NCI-H446 (cell line): ENCODE data around the gene STK24.
A peak's percentile ranks its signal among the peaks of the same experiment; 100 is the strongest.
"Not testable (repeated sequence)": the region's sequence is repeated elsewhere in the genome, so short reads cannot be mapped to it uniquely, and the experiment has no call there.

ENCODE experiments used
- DNase-seq, 2 experiments: peaks; one replicate each; lab custom pipeline; 2025; lab: John Stamatoyannopoulos, UW

STK24 gene

DNA sequence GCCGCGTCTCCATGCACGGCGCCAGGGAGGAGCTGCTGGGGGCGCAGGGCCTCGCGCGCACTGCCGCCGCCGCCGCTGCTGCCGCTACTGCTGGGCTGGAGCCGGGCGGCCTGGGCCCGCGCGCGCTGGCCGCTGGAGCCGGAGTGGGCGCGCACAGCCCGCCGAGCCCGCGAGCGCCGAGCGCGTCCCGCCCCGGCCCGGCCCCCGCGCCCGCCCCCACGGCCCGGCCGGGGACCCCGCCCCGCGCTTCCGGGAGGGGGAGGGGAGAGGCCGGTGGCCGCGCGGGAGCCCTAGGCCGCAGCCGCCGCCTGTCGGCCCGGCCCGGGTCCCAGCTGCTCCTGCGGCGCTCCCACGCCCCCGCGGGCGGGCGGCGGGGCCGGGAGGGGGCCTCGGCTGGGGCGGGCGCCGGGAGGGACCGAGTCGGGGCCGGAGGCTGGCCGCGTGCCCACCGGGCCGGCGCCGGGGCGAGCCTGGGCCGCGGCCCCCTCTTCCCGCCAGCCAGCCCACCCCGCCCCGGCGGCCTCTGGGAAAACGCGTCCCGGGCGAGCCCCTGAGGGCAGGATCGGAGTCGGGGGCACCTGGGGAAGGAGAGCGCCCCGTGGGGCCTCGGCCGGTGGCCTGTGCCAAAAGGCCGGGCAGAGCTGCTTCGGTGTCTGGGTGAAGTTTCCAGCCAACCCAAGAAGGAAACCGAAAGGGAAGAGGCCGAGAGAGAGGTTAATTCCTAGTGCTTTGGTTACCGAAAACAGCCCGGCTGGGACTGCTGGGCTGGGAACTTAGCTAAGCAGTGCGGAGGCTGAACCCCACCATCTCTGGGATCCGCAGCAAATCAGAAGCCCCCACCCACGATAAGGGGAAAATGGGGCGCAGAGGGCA, at the start of gene STK24:
STK24 (minus strand) TSS at position 145 of the 873 bp plus-strand sequence. CDS start 321 bp downstream, outside the sequence.
- peak in 1 of 2 experiments; percentile 52 for DNase-seq

DNA sequence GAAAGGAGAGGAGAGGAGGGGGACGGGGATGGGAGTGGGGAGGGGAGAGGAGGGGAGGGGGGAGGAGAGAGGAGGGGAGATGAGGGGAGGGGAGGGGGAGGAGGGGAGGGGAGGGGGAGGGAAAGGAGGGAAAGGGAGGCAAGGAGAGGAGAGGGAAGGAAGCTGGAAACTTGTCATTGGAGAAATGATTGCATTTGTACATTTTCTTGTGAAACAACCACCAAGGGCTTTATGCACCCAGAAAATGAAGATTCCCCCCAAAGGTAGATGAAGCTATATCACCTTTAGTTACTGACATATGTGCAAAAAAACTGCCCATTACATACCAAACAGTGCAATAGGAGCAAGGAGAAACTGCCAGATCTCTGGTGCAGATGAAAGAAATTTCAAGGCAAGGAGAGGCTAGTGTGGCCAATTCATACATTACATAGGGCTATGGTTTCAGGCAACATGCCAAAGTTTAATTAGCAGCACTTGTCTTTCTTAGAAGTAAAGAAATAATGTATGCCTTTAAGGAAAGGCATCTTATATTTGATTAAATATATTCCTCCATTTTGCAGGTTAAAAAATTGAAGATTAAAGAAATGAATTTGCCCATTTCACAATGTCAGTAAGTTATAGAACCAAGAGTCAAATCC, 49.5 kb upstream of the STK24 start:
- no peak for DNase-seq

DNA sequence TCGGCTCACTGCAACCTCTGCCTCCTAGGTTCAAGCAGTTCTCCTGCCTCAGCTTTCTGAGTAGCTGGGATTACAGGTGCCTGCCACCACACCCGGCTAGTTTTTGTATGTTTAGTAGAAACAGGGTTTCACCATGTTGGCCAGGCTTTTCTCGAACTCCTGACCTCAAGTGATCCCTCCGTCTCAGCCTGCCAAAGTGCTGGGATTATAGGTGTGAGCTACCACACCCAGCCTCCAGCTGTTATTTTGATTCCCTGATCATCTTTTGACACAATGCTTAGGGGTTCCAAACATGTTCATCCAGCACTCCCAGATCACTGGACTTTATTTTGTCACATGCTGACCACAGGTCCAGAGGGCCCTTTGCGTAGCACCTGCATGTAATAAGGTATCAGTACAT, 47.7 kb upstream of the STK24 start:
- not testable (repeated sequence) for DNase-seq

DNA sequence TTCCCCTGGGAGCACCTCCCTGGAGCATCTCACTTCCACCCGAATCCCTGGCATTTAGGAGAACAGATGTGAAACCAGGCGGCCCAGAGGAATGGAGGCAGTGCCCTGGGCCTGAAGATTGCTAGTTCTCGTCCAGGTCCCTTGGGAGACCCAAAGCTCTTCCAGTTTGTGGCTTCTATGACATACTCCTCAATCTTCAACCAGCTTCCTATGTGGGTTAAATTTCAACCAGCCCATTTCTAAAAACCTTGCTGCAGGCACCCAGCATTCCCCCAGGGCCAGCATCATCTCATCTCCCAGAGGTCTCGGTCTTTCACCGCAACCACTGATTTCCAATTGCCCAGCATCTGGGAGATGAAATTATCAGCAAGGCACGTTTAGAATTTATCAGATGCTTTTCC, 46.0 kb upstream of the STK24 start:
- DNase-seq: no peak

DNA sequence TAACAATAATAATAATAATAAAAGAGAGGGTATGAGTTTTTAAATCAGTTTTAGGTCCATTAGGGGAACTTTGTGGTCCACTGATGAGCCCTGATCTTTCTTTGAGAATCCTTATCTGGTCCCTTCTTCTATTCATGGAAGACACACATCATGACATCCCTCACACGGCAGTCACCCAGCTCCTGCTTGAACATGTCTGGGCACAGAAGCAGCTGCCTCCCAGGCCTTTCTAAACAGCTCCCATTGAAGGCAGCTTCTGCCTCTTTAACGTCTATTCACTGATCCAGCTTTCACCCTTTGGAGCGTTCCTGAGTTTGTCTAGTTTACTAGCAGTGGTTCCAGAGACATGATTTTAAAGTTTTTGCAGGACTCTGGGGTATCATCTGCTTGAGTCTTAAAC, 42.6 kb upstream of the STK24 start:
- no peak for DNase-seq

DNA sequence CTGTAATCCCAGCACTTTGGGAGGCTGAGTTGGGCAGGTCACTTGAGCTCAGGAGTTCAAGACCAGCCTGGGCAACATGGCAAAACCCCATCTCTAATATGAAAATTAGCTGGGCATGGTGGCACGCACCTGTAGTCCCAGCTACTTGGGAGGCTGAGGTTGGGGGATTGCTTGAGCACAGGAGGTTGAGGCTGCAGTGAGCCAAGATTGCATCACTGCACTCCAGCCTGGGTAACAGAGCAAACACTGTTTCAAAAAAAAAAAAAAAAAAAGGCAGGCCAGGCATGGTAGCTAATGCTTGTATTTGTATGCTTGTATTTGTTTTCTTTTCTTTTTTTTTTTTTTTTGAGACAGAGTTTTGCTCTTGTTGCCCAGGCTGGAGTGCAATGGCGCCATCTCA, 38.7 kb upstream of the STK24 start:
- DNase-seq: not testable (repeated sequence)

DNA sequence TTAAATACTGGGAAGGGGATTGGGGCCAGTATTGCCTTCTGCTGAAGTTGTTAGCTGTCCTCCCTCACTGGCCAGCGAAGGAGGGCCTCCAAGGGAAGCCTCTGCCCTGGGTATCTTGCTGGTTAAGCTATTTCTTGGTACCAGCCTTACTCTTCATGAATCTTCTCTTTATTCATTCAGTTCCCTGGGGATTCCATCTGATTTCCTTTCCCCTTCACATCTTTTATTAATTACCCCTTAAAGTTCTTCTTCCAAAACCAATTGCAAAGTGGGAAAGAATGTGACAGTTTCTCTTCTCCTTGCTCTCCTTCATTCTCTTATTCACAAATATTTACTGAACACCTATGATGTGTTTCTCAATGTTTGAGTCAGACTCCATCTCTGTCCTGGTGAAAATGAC, 36.7 kb upstream of the STK24 start:
- no peak for DNase-seq

DNA sequence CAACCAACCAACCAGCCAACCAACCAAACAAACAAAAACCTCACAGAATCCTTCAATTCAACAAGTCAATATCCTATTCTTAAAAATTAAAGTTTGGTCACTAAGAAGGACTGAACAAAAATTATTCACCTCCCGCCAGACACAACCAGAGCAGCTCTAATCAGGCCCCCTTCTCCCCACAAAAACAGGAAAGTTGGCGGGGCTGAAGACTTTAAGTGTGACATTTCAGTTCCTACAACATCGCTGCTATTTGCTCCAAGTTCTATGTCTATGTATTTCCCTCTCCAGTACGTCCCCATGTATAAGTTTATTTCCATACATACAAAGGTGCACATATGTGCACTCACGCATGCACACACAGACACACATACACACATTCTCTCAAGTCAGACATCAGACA, 32.8 kb upstream of the STK24 start:
- no peak for DNase-seq

DNA sequence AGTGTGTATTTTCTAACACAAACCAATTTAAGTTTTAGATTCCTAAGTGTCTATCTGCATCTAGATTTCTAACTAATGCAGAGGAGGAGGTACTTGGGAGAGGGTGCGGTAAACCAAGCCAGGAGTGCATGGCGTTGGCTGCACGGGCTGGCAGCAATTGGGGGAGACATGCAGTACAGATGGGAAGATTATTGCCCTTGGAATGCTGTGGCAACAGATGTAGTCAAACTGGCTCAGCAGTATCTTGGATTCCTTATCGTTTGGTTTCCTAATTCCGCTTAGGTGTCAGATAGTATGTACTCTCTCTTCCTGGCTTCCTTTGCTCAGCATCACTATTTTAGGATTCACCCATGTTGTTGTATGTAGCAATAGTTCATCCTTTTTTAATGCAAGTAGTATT, 29.4 kb upstream of the STK24 start:
- DNase-seq: peak in 1 of 2 experiments; percentile 21

DNA sequence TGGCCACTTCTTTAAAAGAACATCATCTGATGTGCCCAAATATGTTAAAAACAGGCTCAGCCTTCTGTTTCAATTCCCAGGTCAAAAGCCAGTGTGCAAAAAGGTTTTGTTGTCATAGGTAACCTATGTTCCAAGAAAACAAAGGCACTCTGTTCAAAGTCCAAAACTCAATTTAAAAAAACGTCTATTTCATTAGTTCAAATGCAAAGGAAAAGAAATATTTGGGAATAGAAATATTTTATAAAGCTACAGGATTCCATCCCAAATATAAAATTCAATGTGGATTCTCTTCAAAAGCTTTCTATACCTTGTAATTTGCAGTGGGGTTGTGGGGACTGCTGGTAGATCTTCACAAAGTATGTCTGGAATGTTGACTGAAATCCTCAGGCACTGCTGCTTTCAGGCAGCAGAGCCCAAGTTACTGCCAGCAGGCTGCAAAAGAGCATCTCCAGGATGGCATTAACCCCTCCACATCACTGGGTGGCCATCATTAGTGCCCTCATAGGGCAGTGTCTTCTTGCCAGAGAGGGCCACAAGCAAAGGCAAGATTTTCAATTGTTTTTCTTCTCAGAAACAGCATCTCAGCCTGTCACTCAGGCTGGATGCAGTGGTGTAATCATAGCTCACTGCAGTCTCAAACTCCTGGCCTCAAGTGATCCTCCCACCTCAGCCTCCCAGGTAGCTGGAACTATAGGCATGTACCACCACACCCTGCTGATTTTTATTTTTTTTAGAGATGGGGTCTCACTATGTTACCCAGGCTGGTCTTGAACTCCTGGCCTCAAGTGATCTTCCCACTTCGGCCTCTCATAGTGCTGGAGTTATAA, 22.8 kb upstream of the STK24 start:
- no peak for DNase-seq

DNA sequence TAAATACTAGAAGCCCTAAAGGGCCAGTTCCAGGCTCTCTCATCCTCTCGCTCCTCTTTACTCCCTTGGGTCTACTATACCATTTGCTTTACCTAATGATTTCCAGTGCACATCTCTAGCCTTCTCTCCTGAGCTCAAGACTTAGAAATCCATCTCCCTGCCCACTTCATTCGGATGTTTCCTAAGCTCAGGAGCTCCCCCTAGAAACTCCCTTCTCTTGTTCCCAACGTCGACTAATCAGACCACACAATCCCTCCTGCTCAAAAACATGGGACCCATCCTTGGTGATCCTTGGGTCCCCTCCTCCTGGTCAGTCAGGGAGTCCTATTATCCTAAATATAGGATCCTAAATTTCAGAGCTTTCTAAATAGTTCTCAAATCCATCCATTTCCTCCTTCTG, 21.1 kb upstream of the STK24 start:
- DNase-seq: no peak

DNA sequence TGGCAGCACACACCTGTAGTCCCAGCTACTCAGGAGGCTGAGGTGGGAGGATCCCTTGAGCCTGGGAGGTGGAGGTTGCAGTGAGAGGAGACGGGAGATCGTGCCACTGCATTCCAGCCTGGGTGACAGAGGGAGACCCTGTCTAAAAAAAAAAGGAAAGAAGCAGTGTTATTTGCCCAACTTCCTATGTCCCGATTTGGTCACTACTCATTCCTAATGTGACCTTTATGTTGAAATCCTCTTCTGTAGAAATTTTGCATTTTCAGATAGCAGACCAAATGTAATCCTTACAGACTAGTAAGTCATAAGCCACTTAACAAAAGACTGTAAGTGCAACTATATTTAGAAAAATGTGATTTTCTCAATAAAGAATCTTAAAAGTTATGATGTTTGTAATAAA, 18.2 kb upstream of the STK24 start:
- DNase-seq: no peak

DNA sequence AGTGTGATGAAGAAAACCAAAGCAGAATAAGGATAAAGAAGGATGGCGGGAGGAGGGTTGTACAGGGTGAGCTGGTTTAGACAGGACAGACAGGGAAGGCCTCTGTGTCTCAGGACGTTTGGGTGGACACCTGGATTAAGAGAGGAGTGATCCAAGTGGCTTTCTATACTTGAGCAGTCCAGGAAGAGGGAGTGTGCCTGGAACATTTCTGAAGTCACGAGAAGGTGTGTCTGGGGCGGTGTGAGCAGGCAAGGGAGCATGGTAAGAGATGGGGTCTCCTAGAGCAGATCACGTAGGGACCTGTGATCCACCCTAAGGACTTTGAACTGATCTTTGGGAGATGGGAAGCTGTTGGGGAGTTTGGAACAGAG, 15.4 kb upstream of the STK24 start:
- DNase-seq: no peak

DNA sequence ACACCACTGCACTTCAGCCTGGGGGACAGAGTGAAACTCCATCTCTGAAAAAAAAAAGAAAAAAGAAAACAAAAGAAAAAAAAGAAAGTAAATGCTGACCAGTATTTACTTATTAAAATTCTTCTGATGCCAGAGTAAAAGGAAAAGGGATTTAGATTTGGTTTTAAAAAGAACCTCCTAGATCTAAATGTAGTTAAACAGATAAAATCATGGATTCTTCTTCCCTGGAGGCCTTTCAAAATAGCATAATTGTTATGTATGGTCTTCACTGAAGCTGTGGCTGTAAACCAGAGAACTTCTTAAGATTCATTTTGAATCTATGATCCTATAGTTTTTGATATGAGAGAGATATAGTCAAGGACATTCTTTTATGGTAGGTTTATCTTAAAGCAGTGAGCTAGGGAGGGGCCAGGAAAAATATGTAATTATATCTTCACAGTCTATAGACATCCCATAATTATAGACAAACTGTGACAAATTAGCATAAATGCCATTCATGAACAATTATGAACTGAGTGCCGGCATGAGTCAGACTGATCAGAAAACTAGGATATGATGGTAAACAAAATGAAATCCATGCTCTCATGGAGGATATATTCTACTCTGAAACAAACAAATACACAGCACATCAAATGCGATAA, 14.9 kb upstream of the STK24 start:
- no peak for DNase-seq

DNA sequence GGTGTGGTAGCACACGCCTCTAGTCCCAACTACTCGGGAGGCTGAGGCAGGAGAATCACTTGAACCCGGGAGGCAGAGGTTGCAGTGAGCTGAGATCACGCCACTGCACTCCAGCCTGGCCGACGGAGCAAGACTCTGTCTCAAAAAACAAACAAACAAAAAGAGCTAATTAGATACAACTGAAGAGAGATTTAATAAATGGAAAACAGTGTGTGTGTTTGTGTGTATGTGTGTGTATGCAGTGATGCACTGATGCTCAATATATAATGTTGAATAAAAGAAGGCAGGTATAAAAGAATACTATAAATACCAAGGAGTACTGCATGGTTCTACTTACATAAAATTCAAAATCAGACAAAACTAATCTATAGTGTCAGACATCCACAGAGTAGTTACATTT, 13.6 kb upstream of the STK24 start:
- not testable (repeated sequence) for DNase-seq

DNA sequence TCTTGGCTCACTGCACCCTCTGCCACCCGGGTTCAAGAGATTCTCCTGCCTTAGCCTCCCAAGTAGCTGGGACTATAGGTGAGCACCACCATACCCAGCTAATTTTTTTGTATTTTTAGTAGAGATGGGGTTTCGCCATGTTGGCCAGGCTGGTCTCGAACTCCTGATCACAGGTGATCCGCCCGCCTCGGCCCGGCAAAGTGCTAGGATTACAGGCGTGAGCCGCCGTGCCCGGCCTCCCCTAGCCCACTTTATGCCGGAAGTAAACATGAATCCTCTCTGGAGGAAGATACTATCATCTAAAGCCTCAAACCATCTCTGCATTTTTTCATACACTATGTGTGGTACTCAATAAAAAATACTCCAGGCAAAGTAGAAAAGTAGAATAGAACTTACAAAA, 12.6 kb upstream of the STK24 start:
- not testable (repeated sequence) for DNase-seq

DNA sequence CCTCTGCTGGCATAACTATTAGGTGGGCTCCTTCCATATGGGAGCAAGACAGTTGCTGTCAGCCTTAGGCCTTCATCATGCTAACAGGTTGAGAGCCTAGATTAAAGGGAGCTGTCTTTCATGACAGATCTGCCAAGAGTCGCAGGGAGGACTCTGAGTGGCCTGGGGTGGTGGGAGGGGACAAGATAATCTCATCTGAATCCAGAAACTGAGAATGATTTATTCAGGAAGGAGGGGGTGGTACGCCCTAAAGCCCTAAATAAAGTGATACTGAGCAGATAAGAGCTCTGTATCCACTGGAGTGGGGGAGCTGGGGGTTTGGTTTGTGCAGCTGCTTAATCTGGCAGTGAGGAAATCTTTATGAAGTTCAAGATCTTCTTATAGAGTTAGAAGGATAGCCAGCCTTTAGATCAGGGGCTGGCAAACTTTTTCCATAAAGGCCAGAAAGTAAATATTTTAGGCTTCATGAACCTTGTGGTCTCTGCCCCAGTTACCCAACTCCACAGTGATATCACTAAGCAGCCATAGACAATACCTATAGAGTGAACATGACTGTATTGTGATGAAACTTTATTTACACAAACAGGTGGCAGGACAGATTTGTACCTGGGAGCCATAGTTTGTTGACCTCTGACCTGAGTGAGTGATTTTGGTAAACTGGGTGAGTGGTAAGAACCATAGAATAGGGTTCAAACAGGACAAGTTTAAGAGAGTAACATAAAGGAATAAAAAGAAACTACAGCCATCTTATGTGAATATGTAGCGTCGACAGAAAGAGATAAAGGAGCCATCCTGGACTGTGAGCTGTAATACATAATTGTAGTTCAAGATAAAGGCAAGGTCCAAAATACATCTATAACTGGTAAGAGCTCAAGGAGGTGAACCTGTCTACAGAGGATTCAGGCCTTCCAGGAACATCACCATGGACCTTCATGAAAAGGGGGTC, 9.8 kb upstream of the STK24 start:
- no peak for DNase-seq

DNA sequence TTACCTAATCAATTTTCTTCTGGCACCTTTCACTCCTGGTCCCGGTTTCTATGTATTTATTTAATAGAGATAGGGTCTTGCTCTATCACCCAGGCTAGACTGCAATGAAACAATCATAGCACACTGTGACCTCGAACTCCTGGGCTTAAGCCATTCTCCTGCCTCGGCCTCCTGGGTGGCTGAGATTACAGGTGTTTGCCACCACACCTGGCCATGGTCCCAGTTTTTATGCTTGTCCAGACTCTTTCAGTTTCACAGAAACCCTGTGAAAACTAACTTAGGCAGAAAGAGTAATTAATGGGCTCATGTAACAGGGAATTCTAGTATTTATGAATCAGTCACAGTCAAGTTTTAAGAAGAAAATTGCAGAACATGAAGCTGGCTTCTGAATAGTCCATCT, 9.0 kb upstream of the STK24 start:
- DNase-seq: no peak

DNA sequence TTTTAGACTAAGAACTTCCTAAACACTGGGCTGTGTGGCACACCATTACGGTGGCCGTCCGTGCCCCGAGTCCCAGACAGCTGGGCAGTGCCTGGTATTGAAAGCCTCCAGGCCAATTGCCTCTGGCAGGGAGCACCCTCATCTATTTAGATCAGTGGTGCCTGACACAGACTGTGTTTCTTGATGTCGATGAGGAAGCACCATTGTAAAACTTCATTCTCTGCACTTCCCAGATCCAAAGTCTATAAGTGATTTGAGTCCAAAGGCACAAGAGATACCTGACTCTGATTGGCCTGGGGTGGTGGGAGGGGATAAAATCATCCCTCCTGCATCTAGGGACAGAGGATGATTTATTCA, 8.5 kb upstream of the STK24 start:
- DNase-seq: no peak

DNA sequence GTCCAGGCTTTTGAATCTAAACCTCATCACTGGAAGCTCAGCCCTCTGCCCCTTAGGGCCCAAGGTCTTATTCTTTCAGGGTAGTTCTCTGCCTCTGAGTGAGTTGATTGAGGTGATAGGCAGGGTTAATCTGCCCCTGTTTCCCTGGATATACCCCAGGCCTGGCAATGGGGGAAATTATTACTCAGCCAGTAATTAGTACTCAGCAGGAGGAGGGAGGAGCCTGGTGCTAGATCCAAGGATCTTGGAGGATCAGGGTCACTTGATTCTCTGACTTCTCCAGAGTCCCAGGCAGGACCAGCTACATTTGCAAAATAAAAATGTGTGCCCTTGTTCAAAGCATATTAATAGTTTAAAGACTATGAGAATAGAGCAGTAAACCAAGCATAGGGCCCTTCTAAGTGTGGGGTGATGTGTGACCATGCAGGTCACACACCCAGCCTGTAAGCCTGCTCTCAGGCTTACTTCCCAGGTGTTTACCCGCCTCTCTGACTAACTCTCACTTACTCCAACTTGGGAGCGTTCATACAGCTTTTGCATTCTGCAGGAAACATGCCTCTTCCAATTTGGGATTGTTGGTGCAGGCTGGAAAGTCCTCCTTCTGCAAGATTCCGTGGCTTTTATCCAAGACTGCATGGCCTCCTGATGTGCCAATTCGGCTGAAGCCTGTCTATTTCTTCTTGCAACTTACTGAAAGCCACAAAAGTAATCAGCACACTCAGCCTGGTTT, 7.9 kb upstream of the STK24 start:
- DNase-seq: peak in 1 of 2 experiments; percentile 42
